Aorta (tissue), 5 donors: ENCODE measurements around the gene UNC13C. TPM values are rescaled to one million over a fixed set of nuclear protein-coding genes. Genes with fewer than 3 reads are reported as not detected.
A peak's percentile ranks its signal among the peaks of the same experiment; 100 is the strongest.

Experiments
- ATAC-seq: fragments of 200-7000 bp; cut with Tn5 transposase; one replicate; pipeline ENCODE4 v1.9.1; 2022; ENCODE audit warnings: moderate library complexity; ENCODE audit not compliant: low FRiP score
- DNase-seq, 2 donors: peaks; one replicate each; pipeline ENCODE4 v3.0.0-alpha.2; 2020
- H3K27ac ChIP-seq, 2 donors: one replicate each; pipeline ENCODE4 v1.5.1; 2013; ENCODE audit warnings: low read length in 2 of 2, mild to moderate bottlenecking in 2 of 2, moderate library complexity in 2 of 2, control low read depth in 1 of 2, inconsistent platforms in 1 of 2, low read depth in 1 of 2
- H3K27me3 ChIP-seq, 2 donors: one replicate each; pipeline ENCODE4 v1.6.1; 2013; ENCODE audit warnings: control low read depth in 1 of 2, low read length in 1 of 2, mild to moderate bottlenecking in 1 of 2, moderate library complexity in 1 of 2; ENCODE audit not compliant: insufficient read depth in 2 of 2, control insufficient read depth in 1 of 2
- H3K36me3 ChIP-seq, 2 donors: one replicate each; pipeline ENCODE4 v1.6.1; 2013; ENCODE audit warnings: control low read depth in 1 of 2, low read length in 1 of 2, mild to moderate bottlenecking in 1 of 2; ENCODE audit not compliant: insufficient read depth in 2 of 2, control insufficient read depth in 1 of 2
- H3K4me1 ChIP-seq, 2 donors: one replicate each; pipeline ENCODE4 v1.6.1; 2013; ENCODE audit warnings: low read length in 2 of 2, control low read depth in 1 of 2, mild to moderate bottlenecking in 1 of 2, moderate library complexity in 1 of 2; ENCODE audit not compliant: insufficient read depth in 2 of 2, control insufficient read depth in 1 of 2
- H3K4me3 ChIP-seq, 2 donors: one replicate each; pipeline ENCODE4 v1.5.1; 2013; ENCODE audit warnings: low read length in 2 of 2, control low read depth in 1 of 2, mild to moderate bottlenecking in 1 of 2
- H3K9me3 ChIP-seq: one replicate; pipeline ENCODE4 v1.6.1; 2013; ENCODE audit warnings: mild to moderate bottlenecking, low read length; ENCODE audit not compliant: control insufficient read depth
- WGBS, 2 donors: extraction: QIAGEN DNeasy Blood & Tissue Kit; methylation state at CpG; one replicate each; pipeline ENCODE4 v1.1.7; 2013; 5-methylcytosine and 5-hydroxymethylcytosine counted together
- intact Hi-C, 2 donors: fragments of 100-400 bp; cut with DNase I; formaldehyde crosslinking; loops; one replicate each; pipeline versions ENCODE4 v1.14.2 to v1.15.0; 2022
- polyA plus RNA-seq, 2 donors: library from polyadenylated mRNA; stranded (reverse); fragments of 200-250 nt; gene quantifications; one replicate each; pipeline ENCODE4 v1.2.3, GENCODE V29; 2013
- total RNA-seq, 2 donors: library from RNA; stranded (reverse); fragmentation: NEBNext Ultra II Directional; extraction: Animal tissue kit (Norgen Biotek cat#: 25700); gene quantifications; one replicate each; pipeline ENCODE4 v1.2.1, GENCODE V29; 2021
- donor health status: healthy with polysubstance abuse.
- donor health status: Bipolar disorder and iron deficiency.
- donor health status: DM: no; HTN: no; CAD: no.
- donor health status: DM: no; HTN: no; CAD: no.
- donor health status: DM: yes; HTN: yes; CAD: no.

UNC13C gene
- total and polyA plus RNA-seq, 4 donors, result under 0.01 to 2.8 (median 1.1) TPM

DNA sequence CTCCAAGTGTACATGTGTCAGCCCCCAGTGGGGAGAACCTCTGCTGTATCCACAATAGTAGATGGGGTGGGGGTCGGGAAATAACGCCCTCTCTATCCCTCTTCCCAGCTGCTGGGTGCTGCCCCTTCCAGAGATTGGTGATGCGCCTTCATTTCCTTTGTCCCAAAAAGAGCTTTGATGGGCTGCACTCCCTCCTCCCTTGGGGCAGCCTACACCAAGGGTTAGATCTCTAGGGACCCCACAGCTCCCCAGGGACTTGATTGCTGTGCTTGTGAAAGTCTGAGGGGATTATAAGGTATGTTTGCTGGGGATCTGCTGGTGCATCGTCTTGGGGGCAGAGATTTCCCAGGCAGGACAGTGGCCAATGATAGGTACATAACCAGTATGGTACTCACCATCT, 105.3 kb downstream of the UNC13C start:
- WGBS, 2 donors, result 71 to 72% methylated on average over 4 of the region's 4 CpGs
- DNase-seq, result no peak

DNA sequence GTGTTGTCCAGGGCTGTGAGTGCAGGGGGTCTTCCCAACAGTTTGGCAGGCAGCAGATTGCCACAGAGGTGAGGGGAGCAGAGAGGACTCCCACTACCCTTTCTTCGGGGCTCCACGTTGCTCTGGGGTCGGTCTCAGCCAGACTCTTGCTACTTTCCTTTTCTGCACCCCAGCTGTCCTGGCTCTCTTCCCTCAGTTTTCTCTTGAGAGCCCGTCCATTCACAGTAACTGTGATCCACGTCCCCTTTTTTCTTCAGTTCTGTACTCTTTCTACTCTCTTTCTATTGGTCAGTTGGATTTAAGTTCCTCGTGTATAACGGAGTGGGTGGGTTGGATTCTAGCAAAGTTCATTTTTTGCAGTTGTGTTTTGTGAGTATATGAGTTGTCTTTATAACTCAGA, 105.8 kb downstream of the UNC13C start:
- intact Hi-C loops, result loop anchor here in 1 of 2 donors (10.0 kb wide), 2 partner anchors 1031 to 1081 kb away; no protein-coding TSS in a partner anchor
- Histone ChIP-seq H3K27me3 (no peaks in the 10 kb centered on the region), H3K36me3 (no peaks in the 10 kb centered on the region), H3K9me3 (no peaks in the 10 kb centered on the region), H3K27ac (no peak overlapping the region), H3K4me1 (no peaks in the 10 kb centered on the region), H3K4me3 (no peak overlapping the region)
- WGBS, 2 donors, result 91% methylated on average over 7 of the region's 7 CpGs
- DNase-seq (no peak), ATAC-seq (no peak)

More for the DNA sequence above, 105.3 kb downstream of the UNC13C start:
- Histone ChIP-seq H3K36me3 (no peaks in the 10 kb centered on the region), H3K27ac (no peak overlapping the region), H3K9me3 (no peaks in the 10 kb centered on the region), H3K27me3 (no peaks in the 10 kb centered on the region), H3K4me1 (no peaks in the 10 kb centered on the region), H3K4me3 (no peak overlapping the region)
- peak; percentile 48 for ATAC-seq
- intact Hi-C loops, result loop anchor here in 1 of 2 donors (10.0 kb wide), 2 partner anchors 1031 to 1081 kb away; no protein-coding TSS in a partner anchor

DNA sequence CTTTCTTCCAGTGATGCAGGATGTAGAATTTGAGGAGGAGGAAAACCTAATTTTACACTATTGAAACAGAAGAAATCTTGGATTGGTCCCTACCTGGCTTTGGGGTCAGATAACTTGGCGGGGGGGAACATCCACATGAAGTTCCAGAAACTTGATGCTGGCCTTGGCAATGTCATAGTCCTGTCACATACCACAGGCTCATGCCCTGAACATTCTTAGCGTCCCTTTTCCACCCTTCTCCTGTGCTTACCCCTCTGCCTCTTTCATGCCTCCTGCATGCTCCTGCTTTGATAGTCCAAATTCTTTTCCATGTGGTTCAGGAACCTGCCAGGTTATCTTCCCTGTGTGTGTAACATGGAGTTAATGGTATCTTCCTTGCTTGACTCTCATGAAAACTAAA, 110.6 kb downstream of the UNC13C start:
- DNase-seq (no peak), ATAC-seq (no peak)
- Histone ChIP-seq H3K27ac (no peak overlapping the region), H3K27me3 (no peaks in the 10 kb centered on the region), H3K36me3 (no peaks in the 10 kb centered on the region), H3K4me3 (no peak overlapping the region), H3K4me1 (no peaks in the 10 kb centered on the region), H3K9me3 (no peaks in the 10 kb centered on the region)
- 69 to 78% methylated on average over 2 of the region's 2 CpGs for WGBS, 2 donors
- intact Hi-C loops, result loop anchor here in 1 of 2 donors (10.0 kb wide), 2 partner anchors 1026 to 1076 kb away; no protein-coding TSS in a partner anchor

DNA sequence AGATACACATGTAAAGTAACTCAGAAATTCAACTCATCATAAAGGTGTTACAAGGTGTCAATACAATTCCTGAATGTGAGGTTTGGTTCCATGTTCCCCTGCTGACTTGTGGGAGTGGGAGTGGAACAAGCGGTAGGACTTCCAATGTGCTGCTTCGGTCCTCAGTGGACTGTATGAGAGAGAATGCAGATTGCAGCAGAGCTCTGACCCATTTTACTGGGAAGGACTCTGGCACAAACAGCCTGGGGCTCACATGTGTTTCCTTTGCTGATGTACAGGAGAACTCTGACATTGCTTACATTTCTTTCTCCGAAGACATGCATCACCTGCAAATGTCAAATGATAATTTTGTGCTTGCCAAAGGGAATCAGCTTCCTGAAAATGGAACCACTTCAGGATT, 111.5 kb downstream of the UNC13C start:
- H3K4me3 ChIP-seq, result no peak overlapping the region
- WGBS, 2 donors, result 92% methylated on average over 3 of the region's 3 CpGs
- ATAC-seq (no peak), DNase-seq (no peak)
- H3K27me3 ChIP-seq, result no peaks in the 10 kb centered on the region
- intact Hi-C loops, result loop anchor here in 1 of 2 donors (10.0 kb wide), 2 partner anchors 1025 to 1075 kb away; no protein-coding TSS in a partner anchor
- H3K9me3 ChIP-seq, result no peaks in the 10 kb centered on the region
- H3K4me1 ChIP-seq, result no peaks in the 10 kb centered on the region
- no peak overlapping the region for H3K27ac ChIP-seq
- peaks cover 0 to 1% of the 10 kb centered on the region in 2 donors for H3K36me3 ChIP-seq

DNA sequence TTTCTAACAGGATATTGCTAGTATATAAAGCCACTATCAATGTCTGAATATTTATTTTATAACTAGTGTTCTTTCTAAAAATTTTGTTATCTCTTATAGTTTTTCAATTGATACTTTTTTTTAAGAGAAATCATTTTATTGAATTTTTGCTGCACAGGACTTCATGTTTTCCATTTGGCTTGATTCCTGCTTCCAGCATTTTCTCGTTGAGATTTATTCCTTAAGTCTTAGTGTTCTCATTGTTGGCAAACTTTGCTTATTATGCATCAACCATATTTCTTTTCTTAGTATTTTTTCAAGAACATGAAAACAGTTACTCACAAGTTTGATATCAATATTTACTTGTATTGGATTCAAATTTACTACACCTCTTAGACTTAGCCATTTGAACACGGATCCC, 113.4 kb downstream of the UNC13C start:
- Histone ChIP-seq H3K27me3 (no peaks in the 10 kb centered on the region), H3K36me3 (peaks cover 0 to 1% of the 10 kb centered on the region in 2 donors), H3K4me1 (no peaks in the 10 kb centered on the region), H3K4me3 (no peak overlapping the region), H3K9me3 (no peaks in the 10 kb centered on the region), H3K27ac (no peak overlapping the region)
- ATAC-seq (no peak), DNase-seq (no peak)
- intact Hi-C loops, result no loop called here
- 20 to 38% methylated on average over 2 of the region's 2 CpGs for WGBS, 2 donors

DNA sequence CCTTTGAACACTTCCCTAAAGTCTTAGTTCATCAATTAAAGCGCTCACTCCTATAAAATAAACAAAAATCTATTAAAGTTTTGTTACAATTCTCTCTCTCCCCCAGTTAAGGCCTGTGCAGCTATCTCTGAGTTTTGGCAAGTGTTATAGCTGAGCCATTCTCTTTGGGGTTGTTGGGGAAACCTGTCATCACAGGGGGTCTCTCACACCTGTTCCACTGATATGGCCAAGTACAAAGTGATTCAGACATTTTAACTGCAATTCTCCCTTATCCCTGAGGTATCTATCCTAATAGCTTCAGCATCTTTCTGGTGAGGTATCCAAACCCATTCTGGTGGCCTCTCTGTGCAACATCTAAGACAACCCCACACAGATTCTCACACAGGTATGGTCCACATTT, 116.4 kb downstream of the UNC13C start:
- no peaks in the 10 kb centered on the region for H3K9me3 ChIP-seq
- no peaks in the 10 kb centered on the region for H3K4me1 ChIP-seq
- no peaks in the 10 kb centered on the region for H3K27me3 ChIP-seq
- no peak overlapping the region for H3K4me3 ChIP-seq
- intact Hi-C loops, result no loop called here
- ATAC-seq, result no peak
- H3K27ac ChIP-seq, result no peak overlapping the region
- whole genome bisulfite sequencing, 2 donors, result 97 to 98% methylated on average over 1 of the region's 1 CpG
- peaks cover 0 to 1% of the 10 kb centered on the region in 2 donors for H3K36me3 ChIP-seq
- DNase-seq, result no peak

DNA sequence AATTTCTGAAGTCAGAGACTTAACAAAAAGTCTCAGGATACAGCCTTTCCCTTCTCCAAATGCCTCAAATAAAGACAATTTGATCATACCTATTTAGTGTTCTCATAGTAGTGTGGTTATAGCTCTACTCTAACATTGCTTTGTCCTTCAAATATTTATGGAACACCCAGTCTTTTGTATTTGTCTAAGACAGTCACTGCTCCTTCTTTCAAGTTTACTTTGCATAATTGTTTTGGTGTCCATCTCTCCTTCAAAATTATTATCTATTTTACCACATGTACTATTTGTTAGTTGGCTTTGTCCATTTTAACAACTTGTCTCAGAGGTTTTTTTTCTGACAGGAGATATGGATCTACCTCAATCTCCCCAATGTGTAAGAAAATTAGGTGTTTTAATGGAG, 118.8 kb downstream of the UNC13C start:
- no peak for DNase-seq
- Histone ChIP-seq H3K4me1 (no peaks in the 10 kb centered on the region), H3K27ac (no peak overlapping the region), H3K27me3 (no peaks in the 10 kb centered on the region), H3K9me3 (no peaks in the 10 kb centered on the region), H3K36me3 (peaks cover 0 to 1% of the 10 kb centered on the region in 2 donors), H3K4me3 (no peak overlapping the region)
- no peak for ATAC-seq
- intact Hi-C loops, result no loop called here

DNA sequence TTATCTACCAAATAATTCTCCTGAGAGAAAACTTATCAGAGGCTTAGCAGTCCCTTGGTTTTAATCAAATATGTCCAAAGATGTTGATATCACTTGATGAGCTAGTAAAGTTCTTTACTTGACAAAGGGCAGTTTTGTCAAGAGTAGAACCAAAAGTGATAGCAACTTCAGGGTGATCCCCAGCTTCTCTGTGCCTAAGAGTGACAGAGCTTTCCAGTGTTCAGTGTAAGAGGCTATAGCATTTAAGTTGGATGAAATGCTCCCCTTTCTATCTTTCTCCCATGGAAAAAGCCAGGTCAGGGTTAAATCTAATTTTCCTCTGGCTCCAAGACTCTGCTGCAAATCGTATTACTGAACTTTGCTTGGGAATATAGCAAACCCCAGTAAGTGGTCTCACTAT, 120.8 kb downstream of the UNC13C start:
- no peaks in the 10 kb centered on the region for H3K9me3 ChIP-seq
- no peaks in the 10 kb centered on the region for H3K36me3 ChIP-seq
- 4 to 7% methylated on average over 1 of the region's 1 CpG for WGBS, 2 donors
- no peak overlapping the region for H3K27ac ChIP-seq
- peaks cover 0 to 2% of the 10 kb centered on the region in 2 donors for H3K4me1 ChIP-seq
- ATAC-seq, result no peak
- H3K27me3 ChIP-seq, result no peaks in the 10 kb centered on the region
- no peak for DNase-seq
- H3K4me3 ChIP-seq, result no peak overlapping the region
- intact Hi-C loops, result no loop called here

DNA sequence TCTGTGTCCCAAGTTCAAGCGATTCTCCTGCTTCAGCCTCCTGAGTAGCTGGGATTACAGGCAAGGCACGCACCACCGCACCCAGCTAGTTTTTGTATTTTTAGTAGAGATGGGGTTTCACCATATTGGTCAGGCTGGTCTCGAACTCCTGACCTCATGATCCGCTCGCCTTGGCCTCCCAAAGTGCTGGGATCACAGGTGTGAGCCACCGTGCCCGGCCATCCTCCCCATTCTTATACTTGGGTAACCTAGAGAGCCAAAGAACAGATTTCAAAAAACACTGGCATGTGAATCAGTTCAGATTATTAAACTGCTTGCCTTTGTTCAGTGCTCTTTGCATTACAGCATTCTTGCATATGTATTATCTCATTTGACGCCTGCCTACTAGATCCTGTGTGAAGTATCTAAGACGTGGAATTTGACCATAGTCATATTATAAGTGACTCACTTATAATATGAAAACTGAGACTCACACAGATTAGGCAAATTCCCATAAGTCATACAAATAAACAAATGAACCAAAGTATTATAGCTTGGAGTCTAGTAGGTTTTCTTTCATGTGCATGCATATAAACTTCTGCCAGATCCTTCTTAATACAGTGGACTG, 123.5 kb downstream of the UNC13C start:
- H3K4me3 ChIP-seq, result no peak overlapping the region
- no peaks in the 10 kb centered on the region for H3K36me3 ChIP-seq
- WGBS, 2 donors, result 82 to 83% methylated on average over 10 of the region's 10 CpGs
- intact Hi-C loops, result no loop called here
- peaks cover 0 to 2% of the 10 kb centered on the region in 2 donors for H3K4me1 ChIP-seq
- ATAC-seq, result no peak
- H3K27ac ChIP-seq, result no peak overlapping the region
- H3K27me3 ChIP-seq, result no peaks in the 10 kb centered on the region
- H3K9me3 ChIP-seq, result no peaks in the 10 kb centered on the region
- DNase-seq, result no peak
